Measurements from ENCODE around the gene ZNF311. TPM values are rescaled to one million over a fixed set of nuclear protein-coding genes. Genes with fewer than 3 reads are reported as not detected.
"Not testable (repeated sequence)": the region's sequence is repeated elsewhere in the genome, so short reads cannot be mapped to it uniquely, and the experiment has no call there.

The ZNF311 gene
- total RNA-seq, 1 donor from 2014 or later = 0.80 TPM

GRCh38 chr6:28960846-28961500 lies 44.1 kb downstream of the ZNF311 start:
- Mint-ChIP-seq H3K9me3 (no peaks in the 10 kb centered on the region), H3K27ac (no peak overlapping the region)

GRCh38 chr6:28958561-28959243 lies 46.4 kb downstream of the ZNF311 start:
- H3K4me1 Mint-ChIP-seq (ENCODE audit: low read depth) = peaks cover 18% of the 10 kb centered on the region
- H3K27ac Mint-ChIP-seq; H3K9me3 Mint-ChIP-seq; H3K36me3 Mint-ChIP-seq (ENCODE audit: low read depth); H3K27me3 Mint-ChIP-seq (ENCODE audit: insufficient read depth); H3K4me3 Mint-ChIP-seq; DNase-seq (ENCODE audit: low spot score); intact Hi-C loops (cut with micrococcal nuclease): not testable (repeated sequence)

More at GRCh38 chr6:28960846-28961500, 44.1 kb downstream of the ZNF311 start:
- intact Hi-C loops (cut with micrococcal nuclease) = no loop called here
- Mint-ChIP-seq H3K27me3 (ENCODE audit: insufficient read depth) (peaks cover 12% of the 10 kb centered on the region), H3K36me3 (ENCODE audit: low read depth) (no peaks in the 10 kb centered on the region), H3K4me3 (no peak overlapping the region), H3K4me1 (ENCODE audit: low read depth) (no peaks in the 10 kb centered on the region)
- no peak for DNase-seq (ENCODE audit: low spot score)

GRCh38 chr6:28957795-28958314 lies 47.3 kb downstream of the ZNF311 start:
- peaks cover 12% of the 10 kb centered on the region for H3K27me3 Mint-ChIP-seq (ENCODE audit: insufficient read depth)
- H3K27ac Mint-ChIP-seq; intact Hi-C loops (cut with micrococcal nuclease); H3K4me3 Mint-ChIP-seq; H3K36me3 Mint-ChIP-seq (ENCODE audit: low read depth); H3K9me3 Mint-ChIP-seq; DNase-seq (ENCODE audit: low spot score): not testable (repeated sequence)
- peaks cover 23% of the 10 kb centered on the region for H3K4me1 Mint-ChIP-seq (ENCODE audit: low read depth)

- peaks cover 12% of the 10 kb centered on the region for H3K27me3 Mint-ChIP-seq (ENCODE audit: insufficient read depth)
- DNase-seq (ENCODE audit: low spot score) = no peak
- H3K9me3 Mint-ChIP-seq = no peaks in the 10 kb centered on the region
- H3K27ac Mint-ChIP-seq = no peak overlapping the region
- H3K4me1 Mint-ChIP-seq (ENCODE audit: low read depth) = peaks cover 23% of the 10 kb centered on the region
- H3K36me3 Mint-ChIP-seq (ENCODE audit: low read depth) = no peaks in the 10 kb centered on the region
- intact Hi-C loops (cut with micrococcal nuclease) = no loop called here
- H3K4me3 Mint-ChIP-seq = no peak overlapping the region
These were observed 48.8 kb downstream of the ZNF311 start for GRCh38 chr6:28956331-28956730.

- intact Hi-C loops (cut with micrococcal nuclease) = loop anchor here (1.0 kb wide), 3 partner anchors 9 to 63 kb away; no protein-coding TSS in a partner anchor
- peaks cover 30% of the 10 kb centered on the region for H3K4me1 Mint-ChIP-seq (ENCODE audit: low read depth)
- no peaks in the 10 kb centered on the region for H3K36me3 Mint-ChIP-seq (ENCODE audit: low read depth)
- H3K9me3 Mint-ChIP-seq = no peaks in the 10 kb centered on the region
- peak overlapping the region; percentile 81 for H3K4me3 Mint-ChIP-seq
- H3K27ac Mint-ChIP-seq = peak overlapping the region; percentile 74
- DNase-seq (ENCODE audit: low spot score) = no peak
- H3K27me3 Mint-ChIP-seq (ENCODE audit: insufficient read depth) = peaks cover 14% of the 10 kb centered on the region
These were observed 51.4 kb downstream of the ZNF311 start for GRCh38 chr6:28953585-28954258.

GRCh38 chr6:28953039-28953584 lies 52.0 kb downstream of the ZNF311 start:
- H3K27me3 Mint-ChIP-seq (ENCODE audit: insufficient read depth) = peaks cover 14% of the 10 kb centered on the region
- H3K36me3 Mint-ChIP-seq (ENCODE audit: low read depth) = no peaks in the 10 kb centered on the region
- DNase-seq (ENCODE audit: low spot score) = peak; percentile 28
- H3K9me3 Mint-ChIP-seq = no peaks in the 10 kb centered on the region
- H3K4me3 Mint-ChIP-seq = peak overlapping the region; percentile 81
- peak overlapping the region; percentile 74 for H3K27ac Mint-ChIP-seq
- H3K4me1 Mint-ChIP-seq (ENCODE audit: low read depth) = peaks cover 30% of the 10 kb centered on the region
- intact Hi-C loops (cut with micrococcal nuclease) = loop anchor here (1.0 kb wide), 3 partner anchors 9 to 63 kb away; no protein-coding TSS in a partner anchor

GRCh38 chr6:28949656-28950195 lies 55.4 kb downstream of the ZNF311 start:
- H3K4me3 Mint-ChIP-seq; H3K27ac Mint-ChIP-seq; DNase-seq (ENCODE audit: low spot score); H3K9me3 Mint-ChIP-seq; intact Hi-C loops (cut with micrococcal nuclease); H3K27me3 Mint-ChIP-seq (ENCODE audit: insufficient read depth); H3K36me3 Mint-ChIP-seq (ENCODE audit: low read depth): not testable (repeated sequence)
- H3K4me1 Mint-ChIP-seq (ENCODE audit: low read depth) = peaks cover 26% of the 10 kb centered on the region

GRCh38 chr6:28948782-28949486 lies 56.2 kb downstream of the ZNF311 start:
- Mint-ChIP-seq H3K27ac (no peak overlapping the region), H3K4me3 (no peak overlapping the region), H3K36me3 (ENCODE audit: low read depth) (no peaks in the 10 kb centered on the region), H3K9me3 (no peaks in the 10 kb centered on the region), H3K4me1 (ENCODE audit: low read depth) (peaks cover 26% of the 10 kb centered on the region), H3K27me3 (ENCODE audit: insufficient read depth) (peaks cover 13% of the 10 kb centered on the region)
- DNase-seq (ENCODE audit: low spot score) = no peak
- intact Hi-C loops (cut with micrococcal nuclease) = no loop called here

GRCh38 chr6:28947831-28948270 lies 57.3 kb downstream of the ZNF311 start:
- H3K36me3 Mint-ChIP-seq (ENCODE audit: low read depth) = no peaks in the 10 kb centered on the region
- H3K4me3 Mint-ChIP-seq = no peak overlapping the region
- H3K27me3 Mint-ChIP-seq (ENCODE audit: insufficient read depth) = peaks cover 10% of the 10 kb centered on the region
- DNase-seq (ENCODE audit: low spot score) = no peak
- peaks cover 30% of the 10 kb centered on the region for H3K4me1 Mint-ChIP-seq (ENCODE audit: low read depth)
- H3K27ac Mint-ChIP-seq = no peak overlapping the region
- H3K9me3 Mint-ChIP-seq = no peaks in the 10 kb centered on the region
- intact Hi-C loops (cut with micrococcal nuclease) = no loop called here

GRCh38 chr6:28947067-28947765 lies 57.9 kb downstream of the ZNF311 start:
- Mint-ChIP-seq H3K4me1 (ENCODE audit: low read depth) (peaks cover 36% of the 10 kb centered on the region), H3K9me3 (no peaks in the 10 kb centered on the region), H3K4me3 (no peak overlapping the region), H3K27me3 (ENCODE audit: insufficient read depth) (peaks cover 10% of the 10 kb centered on the region), H3K36me3 (ENCODE audit: low read depth) (no peaks in the 10 kb centered on the region), H3K27ac (no peak overlapping the region)
- intact Hi-C loops (cut with micrococcal nuclease) = no loop called here
- no peak for DNase-seq (ENCODE audit: low spot score)

GRCh38 chr6:28945349-28945748 lies 59.8 kb downstream of the ZNF311 start:
- H3K27ac Mint-ChIP-seq = no peak overlapping the region
- no peak for DNase-seq (ENCODE audit: low spot score)
- peaks cover 46% of the 10 kb centered on the region for H3K4me1 Mint-ChIP-seq (ENCODE audit: low read depth)
- peaks cover 10% of the 10 kb centered on the region for H3K27me3 Mint-ChIP-seq (ENCODE audit: insufficient read depth)
- H3K4me3 Mint-ChIP-seq = no peak overlapping the region
- intact Hi-C loops (cut with micrococcal nuclease) = loop anchor here (2.0 kb wide), 1 partner anchor 1051 kb away; no protein-coding TSS in a partner anchor
- no peaks in the 10 kb centered on the region for H3K9me3 Mint-ChIP-seq
- no peaks in the 10 kb centered on the region for H3K36me3 Mint-ChIP-seq (ENCODE audit: low read depth)

Measured in activated T-helper 1 cell treated with anti-CD3 and anti-CD28 coated beads, Interleukin-12 subunit alpha, Interleukin-12 subunit beta, Interleukin-2, Interleukin-4 antibody, amounts not matched to agents 30 ng/mL and 10 ng/mL and 1 ng/mL, durations not matched to agents 14 hours and 24 hours and 36 hours (primary cell).